ENCODE measurements around the gene NGEF.

The NGEF gene

DNA sequence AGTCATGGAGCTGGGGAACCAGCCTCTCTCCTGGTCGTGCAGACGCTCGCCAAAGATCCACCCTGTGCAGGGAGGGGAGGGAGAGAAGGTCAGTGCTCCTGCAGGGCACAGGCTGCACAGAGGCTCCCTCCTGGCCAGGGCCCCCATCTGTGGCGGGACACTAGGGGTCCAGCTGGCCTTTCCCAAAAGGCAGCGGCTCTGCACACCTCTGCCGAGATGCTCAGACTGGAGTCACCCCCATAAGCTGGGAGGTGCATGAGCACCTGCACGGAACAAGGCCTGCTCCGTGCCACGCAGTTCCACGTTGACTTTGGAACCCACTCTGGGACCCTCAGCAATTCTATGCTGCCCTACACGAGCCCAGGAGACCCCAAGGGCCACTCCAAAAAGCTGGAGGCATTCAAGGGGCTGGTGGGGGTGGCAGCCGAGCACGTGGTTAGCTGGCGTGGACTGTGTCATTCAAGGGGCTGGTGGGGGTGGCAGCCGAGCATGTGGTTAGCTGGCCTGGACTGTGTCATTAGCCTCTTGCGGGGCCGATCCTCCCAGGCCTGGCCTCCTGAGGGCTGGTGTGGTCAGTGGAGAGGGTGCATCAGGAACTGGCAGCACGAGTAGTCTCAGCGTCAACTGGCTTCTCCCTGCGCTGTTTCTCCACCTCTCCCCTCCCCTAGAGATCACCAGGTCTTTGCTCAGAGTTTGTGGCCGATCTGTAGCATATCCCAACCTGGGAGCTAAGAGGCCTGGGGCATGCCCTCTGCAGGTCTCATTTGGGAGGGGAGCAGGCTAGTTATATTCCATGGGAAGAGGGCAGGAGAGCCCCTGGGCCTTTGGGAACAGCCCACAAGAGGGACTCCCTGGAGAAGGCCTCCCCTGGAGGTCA, 133.2 kb downstream of the NGEF start:
- no peak for DNase-seq

DNA sequence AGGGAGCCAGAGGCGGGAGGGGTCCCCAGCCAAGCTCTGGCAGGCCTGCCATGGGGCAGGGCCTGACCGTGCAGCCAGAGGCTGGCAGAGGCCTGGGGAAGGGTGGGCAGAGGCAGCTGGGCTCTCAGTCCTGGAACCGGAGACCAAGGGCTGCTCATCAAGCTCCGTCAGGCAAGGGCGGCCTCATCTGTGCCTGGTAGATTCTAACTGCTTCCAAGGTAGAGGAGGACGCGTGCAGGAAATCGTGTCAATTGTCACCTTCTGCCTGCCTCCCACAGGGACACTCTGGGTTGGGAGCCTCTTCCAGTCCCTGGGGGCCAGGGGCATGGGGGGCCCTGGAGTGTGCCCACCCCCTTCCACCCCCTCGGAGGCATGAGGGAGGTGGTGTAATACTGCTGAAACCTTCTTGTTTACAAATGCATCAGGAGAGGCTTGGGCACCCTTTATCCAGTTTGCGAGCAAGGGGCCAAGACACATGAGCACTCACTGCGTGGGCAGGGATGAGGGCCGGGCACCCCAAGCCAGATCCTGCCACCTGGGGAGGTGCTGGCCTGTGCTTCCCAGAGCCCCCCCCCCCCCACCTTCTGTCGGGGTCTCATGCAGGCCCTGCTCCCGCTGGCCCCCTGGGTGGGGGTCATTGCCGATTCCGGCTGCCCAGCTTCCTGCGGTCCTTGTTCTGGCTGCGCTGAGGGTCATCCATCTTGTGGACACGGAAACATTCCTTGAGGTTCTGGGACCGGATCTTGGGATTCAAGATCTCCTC, 134.0 kb downstream of the NGEF start:
- no peak for DNase-seq

DNA sequence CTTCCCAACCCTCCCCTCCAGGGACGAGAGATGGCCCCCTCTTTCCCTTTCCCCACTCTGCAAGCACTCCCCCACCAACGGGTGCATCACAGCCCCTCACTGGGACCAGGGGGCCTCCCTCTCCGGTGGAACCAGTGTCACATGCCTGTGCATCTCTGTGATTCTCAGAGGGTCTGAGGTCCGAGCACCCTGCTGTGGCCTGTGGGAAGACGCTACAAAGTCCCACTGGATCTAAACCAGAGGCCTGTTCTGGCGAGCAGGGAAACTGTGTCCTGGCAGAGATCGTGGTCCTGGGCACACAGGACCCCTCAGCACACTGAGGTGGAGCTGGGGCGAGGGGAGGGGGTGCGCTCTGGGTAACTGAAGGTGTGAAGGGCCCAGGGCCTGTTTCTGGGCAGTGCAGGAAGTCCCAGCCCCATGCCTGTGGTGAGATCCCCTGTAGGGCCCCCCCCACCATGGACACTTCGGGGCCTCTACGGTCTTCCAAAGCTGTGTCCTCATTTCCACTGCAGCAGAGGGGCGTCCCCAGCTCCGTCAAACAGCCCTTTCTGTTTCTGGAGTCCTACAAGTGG, 135.0 kb downstream of the NGEF start:
- DNase-seq: no peak

DNA sequence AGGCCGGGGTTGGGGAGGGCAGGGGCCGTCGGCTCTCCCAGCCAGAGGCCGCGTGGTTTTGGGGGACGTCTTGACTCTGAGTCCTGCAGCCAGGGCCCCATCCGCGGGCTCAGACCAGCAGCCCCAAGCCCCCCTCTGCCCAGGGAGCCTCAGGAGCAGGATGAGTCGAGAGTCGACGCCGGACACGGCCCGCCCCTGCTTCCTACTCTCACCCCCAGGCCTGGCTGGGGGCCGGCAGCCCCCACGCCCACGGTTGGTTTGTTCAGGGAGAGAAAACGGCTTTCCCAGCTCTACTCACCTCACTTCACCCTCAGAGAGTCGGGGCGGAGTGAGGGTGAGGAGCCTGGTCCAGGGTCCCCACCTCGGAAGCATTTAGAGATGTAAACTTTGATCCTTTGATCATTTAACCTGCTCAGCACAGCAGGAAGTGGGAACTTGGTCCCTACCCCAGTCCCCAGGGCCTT, 136.0 kb downstream of the NGEF start:
- DNase-seq: peak; percentile 54

DNA sequence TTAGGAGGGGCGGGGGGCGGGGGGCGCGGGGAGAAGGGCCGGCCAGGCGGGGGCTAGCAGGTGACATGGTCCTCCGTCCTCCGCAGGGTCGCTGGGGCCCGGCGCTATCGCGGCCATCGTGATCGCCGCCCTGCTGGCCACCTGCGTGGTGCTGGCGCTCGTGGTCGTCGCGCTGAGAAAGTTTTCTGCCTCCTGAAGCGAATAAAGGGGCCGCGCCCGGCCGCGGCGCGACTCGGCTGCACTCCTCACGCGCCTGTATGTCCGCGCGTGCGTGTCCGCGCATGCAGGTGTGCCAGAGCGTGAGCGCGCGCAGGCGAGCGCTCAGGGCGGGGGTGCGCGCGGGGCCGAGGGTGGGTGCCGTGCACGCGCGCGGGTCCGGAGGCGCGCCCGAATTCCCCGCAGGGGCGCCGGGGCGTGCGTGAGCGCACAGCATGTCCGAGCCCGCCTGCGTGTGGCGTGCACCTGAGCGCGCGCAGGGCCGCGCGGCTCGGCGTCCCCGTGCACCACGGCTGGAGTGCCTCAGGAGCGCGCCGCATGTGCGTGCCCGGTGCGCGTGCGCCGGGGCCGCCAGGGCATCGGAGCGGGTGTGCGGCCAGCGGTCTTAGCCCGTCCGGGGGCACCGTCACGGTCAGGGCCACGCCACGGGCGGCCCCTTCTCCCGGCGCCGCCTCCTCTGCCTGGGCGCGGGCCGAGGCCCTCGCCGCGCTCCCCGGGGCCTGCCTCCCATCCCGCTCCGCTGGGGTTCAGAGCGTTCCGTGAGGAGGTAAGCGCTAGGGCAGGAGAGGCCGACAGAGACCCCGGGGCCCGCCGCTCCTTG, 136.7 kb downstream of the NGEF start:
- peak; percentile 74 for DNase-seq

DNA sequence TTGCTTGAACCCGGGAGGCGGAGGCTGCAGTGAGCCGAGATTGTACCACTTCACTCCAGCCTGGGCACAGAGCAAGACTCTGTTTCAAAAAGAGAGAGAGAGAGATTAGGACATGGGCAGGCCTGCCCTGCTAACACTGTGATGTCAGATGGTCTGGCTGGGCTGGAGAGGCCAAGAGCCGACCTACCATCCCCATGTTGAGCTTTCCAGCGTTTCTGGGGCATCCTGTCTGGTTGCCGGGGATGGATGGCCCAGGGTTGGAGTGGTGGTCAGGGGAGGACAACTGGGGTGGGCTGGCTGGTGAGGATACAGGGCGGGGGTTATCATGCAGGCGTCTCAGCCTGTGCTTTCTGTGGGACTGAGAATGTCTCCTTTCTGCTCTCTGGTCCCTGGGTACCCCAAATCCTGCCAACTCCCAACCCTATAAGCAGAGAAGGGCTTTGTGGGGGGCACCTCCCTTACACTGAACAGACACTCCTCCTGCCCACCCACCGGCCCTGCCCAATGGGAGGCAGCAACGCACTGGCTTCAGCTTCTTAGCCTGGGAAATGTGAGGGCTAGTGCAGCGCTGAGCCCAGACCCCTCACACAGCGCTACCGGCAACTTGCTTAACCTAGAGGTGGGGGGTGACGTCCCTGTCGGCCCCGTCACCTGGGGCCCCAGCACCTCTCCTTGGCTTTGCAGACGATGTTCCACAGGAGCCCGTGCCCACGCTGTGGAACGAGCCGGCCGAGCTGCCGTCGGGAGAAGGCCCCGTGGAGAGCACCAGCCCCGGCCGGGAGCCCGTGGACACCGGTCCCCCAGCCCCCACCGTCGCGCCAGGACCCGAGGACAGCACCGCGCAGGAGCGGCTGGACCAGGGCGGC, 137.6 kb downstream of the NGEF start:
- peak; percentile 62 for DNase-seq

DNA sequence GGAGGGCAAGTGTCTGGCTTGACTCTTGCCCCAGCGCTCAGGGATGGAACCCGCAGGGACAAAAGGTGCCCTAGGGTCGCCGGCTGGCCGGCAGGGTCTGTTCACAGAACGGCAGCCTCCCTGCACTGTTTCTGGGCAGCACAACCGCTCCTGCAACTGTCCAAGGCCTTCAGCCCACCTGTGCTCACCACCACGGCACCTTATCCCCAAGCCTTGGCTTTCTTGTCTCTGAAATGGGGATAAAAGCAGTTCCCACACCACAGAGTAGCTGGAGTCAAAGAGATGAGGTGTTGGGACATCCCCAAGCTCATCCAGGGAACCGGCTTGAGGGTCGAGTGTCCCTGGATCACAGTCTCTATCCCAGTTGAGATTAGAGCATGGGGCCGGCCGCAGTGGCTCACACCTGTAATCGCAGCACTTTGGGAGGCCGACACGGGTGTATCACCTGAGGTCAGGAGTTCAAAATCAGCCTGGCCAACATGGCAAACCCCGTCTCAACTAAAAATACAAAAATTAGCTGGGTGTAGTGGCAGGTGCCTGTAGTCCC, 138.3 kb downstream of the NGEF start:
- DNase-seq: peak; percentile 33

DNA sequence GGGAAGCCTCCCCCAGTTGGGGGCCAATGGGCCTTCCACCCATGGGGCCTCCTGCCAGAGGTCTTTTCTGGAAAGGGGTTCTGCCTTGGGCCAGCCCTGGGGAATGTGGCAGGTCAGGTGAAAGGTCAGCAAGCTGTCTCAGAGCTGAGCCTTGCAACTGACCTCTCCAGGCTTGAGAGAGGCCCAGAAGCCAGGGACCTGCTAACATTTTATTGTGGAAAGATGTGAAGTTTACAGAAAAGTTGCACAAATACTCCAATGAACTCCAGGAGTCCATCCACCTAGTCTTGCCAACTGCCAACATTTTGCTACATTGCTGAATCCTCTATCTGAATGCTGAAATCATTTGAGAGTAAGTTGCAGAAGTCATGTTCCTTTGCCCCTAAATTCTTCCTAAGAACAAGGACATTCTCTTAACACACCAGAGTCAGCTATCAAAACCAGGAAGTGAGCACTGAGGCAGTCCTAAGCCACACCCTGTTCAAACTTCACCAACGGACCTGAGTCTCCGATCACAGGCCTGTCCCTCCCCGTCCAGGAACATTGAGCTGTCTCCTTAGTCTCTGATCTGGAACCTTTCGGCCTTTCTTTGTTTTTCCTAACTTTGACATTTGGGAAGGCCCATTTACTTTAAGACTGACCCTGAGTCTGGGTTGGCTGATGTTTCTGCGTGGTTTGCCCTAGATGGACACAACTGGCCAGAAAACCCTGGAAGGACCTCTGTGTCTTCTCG, 139.0 kb downstream of the NGEF start:
- no peak for DNase-seq

DNA sequence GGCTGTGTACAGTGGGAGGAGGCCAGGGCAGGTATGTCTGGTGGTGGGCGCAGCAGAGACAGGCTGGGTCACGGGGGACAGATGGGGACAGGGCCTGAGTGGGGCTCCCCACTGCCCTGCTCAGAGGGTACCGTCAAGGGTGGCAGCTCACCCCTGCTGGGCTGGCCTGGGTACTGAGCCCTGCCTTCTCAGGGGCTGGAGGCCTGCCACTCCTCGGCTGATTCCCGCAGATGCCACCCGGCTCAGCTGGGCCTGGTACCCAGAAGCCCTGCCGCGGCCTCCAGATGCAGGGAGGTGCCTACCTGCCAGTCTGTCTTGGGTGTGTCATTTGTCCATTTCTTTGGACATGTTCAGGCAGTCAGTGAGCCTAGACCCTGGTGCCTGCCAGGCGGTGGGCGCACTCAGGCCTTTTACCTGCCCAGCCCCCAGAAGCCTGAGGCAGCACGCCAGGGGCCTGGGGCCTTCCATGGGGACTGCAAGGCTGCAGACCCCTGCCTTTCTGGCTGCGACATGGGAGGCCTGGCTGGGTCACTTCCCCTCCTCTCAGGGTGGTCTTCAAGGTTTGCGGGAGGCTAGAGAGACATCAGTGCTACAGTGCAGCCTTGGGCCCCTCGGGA, 139.7 kb downstream of the NGEF start:
- DNase-seq: peak; percentile 56

DNA sequence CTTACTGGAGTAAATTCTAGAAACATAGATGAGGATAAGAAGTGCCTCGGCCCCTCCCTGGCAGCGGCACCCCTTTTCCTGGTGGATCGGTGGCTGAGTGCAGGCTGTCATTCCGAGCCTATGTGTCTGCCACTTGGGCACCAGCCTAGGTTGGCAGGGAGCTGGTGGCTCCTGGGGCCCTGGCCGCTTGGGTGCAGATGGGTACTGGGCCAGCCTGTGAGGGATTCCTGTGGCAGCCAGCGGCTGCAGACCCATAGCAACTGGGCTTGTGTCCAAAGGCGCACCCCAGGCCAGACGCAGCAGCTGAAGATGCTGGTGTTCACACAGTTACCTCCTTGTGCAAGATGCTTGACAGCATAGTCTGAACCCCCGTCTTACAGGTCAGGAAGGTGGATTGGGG, 140.2 kb downstream of the NGEF start:
- peak; percentile 51 for DNase-seq

GRCh38 chr2:232871835-232872736, 141.0 kb downstream of the NGEF start:
- peak; percentile 47 for DNase-seq

DNA sequence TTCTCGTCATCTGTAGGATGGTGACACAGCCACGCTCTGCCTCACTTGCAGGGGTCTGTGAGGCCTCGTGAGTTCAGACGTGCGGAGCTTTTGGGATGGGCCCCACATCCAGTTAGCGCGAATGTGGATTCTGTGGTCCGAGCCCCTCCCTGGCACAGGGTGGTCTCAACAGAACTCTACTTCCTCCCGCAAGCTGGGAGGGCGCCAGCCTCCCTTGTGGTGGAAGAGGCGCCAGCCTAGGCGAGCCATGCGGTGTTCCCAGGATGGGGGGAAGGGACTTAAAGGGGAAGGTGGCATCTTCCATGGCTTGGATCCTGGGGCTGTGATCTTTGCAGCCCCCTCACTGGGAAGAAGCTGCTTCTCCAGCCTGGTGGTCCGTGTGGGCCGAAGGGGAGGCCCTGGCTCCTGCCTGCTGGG, 141.6 kb downstream of the NGEF start:
- DNase-seq: peak; percentile 49

DNA sequence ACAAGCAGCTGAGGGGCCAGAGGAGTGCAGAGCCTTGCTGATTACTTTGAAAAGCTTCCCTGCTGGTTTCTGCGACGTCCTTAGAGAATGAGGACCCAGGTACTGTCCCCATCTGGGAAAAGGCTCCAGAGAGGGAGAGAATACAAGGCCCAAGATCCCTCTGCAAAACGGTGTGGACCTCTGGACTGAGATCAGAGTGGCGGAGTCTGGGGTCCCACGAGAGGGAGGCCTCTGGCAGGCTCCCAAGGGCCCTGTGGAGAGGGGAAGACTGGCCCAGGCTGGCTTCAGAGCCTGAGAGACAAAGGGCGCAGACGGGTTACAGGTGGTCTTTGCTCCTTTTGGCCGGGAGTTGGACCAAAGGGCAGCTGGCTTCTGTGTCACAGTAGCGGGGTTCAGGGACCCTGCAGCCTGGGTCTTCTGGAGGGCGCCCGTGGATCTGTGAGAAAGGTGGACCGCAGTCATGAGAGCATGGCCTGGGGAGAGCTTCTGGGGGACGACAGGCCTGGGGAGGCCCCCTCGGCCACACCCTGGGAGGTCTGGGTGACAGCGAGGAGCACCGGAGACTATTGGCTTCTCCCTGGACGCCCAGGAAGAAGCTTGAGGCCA, 142.2 kb downstream of the NGEF start:
- peak; percentile 31 for DNase-seq

- peak; percentile 37 for DNase-seq
These were observed 142.9 kb downstream of the NGEF start, which contains the start of gene SNORC for GRCh38 chr2:232870018-232870765. Gene SNORC (plus strand): TSS chr2:232870264. CDS start chr2:232870342, 78 bp downstream.

DNA sequence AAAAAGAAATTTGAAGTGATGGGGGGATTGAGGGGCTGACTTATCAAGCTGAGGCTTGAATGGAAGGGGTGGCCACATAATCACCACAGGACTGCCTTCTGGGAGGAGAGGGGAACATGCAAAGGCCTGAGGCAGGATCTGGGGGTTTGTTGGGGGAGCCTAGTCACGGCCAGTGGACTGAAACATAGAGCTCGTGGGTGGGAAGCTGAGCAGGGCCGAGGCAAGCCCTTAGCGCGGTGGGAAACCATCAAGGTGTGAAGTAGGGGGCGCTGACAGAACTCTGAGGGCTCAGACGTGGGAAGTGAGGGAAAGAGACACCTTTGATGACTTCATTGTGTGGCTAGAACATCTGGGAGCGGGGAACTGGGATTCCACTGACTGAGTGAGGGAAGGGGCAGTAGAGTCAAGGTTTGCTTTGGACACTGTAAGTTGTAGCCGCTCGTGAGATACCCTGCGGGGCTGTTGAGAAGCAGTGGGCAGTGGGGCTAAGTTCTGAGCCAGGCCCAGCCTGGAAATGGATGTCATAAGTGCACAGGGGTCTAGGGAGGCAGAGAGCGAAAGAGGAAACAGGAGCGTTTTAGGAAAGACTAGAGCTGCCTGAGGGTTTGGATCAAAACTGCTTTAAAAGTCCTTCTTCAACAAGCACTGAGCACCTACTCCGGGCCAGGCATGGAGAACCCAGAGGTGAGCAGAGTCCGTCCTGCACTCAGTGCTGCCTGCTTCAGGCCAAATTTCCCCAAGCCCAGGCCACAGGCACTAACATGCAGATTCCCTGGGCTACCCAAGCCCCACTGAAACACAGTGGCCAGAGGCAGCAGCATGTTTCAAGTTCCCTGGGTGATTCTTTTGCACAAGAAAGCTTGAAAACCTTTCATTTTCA, 143.7 kb downstream of the NGEF start:
- DNase-seq: peak; percentile 41

GRCh38 chr2:232866104-232866503, 147.0 kb downstream of the NGEF start:
- DNase-seq: no peak

DNA sequence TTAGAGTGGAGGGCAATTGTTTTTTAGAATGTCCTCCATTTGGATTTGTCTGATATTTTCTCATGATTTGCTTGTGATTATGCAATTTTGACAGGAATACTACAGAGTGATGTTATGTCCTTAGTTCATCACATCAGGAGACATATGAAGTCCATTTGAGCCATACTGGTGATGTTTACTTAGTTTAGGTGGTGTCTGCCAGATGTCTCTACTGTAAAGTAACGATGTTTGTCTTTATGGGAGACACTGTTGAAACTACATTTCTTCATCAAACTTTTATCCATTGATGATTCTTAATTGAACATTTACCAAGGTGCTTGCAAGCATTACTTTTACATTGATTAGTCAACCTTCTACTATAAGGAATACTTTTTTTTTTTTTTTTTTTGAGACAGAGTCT, 147.9 kb downstream of the NGEF start:
- DNase-seq: no peak
